Lower leg skin (tissue), 3 donors: ENCODE results near the gene ZNF710.

ENCODE experiments used
- CTCF ChIP-seq, 3 donors: fragments of 450-650 bp; IDR thresholded peaks; one replicate each; pipeline ENCODE4 v1.5.1; 2016; ENCODE audit warnings: antibody characterized with exemption in 3 of 3, mild to moderate bottlenecking in 3 of 3, moderate library complexity in 2 of 3
- POLR2A ChIP-seq, 2 donors: fragments of 450-650 bp; IDR thresholded peaks; one replicate each; pipeline ENCODE4 v1.6.1; 2016 to 2017; ENCODE audit warnings: antibody characterized with exemption in 2 of 2, mild to moderate bottlenecking in 1 of 2, moderate library complexity in 1 of 2

GRCh38 chr15:90009301-90010022 is 8.3 kb downstream of the ZNF710 start:
- TF ChIP-seq POLR2A (IDR thresholded peaks at IDR 0.05) (no peak), CTCF (IDR thresholded peaks at IDR 0.05) (no peak)
